Stimulated activated CD8-positive, alpha-beta memory T cell treated with anti-CD3 and anti-CD28 coated beads, Interleukin-2, amount 100 ng/mL, for 48 hours (primary cell): ENCODE data around the gene THSD7B.

Source experiments
- DNase-seq, 2 donors: peaks; one replicate each; pipeline ENCODE4 v3.0.0-alpha.2; 2020; ENCODE audit warnings: low read depth in 2 of 2

Gene THSD7B

GRCh38 chr2:137192366-137193310 lies 427.3 kb downstream of the THSD7B start:
- DNase-seq: no peak

- DNase-seq: no peak
Measured at GRCh38 chr2:137193401-137193800, 428.1 kb downstream of the THSD7B start.

DNA sequence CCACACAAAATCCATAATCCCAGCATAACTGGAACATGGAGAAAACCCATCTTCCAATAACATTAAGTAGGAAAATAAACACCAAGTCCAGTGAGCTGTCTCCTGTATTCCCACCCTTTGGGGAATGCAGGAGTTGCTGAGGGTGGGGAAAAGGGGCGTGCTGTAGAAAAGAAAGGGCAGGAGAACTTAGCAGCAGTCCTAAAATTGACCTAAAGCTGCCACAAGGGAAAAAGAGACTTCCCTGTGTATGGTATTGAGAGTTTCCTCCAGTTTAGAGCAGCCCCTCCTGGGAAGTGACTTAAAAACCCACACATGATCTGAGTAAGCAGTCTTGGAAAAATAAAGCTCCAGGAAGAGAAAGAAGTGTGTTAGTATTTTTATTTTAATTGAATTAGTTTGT lies 428.8 kb downstream of the THSD7B start:
- no peak for DNase-seq

DNA sequence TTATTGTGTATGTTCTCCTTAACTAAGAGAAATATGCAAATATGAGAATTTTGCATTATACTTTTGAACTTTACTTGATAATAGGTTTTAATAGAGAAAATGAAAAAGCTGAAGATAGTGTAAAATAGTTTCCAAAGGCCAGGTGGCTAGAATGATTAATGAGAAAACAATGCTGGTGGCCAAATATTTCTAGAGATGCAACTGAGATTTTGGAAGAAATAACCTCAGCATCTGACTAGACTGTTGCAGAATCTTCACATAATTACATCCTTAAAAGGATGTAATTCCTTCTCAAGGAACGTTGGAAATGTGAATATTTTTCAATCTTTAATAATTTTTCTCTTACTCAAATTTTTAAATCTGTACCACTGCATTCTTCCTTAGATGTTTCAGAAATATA lies 434.4 kb downstream of the THSD7B start:
- no peak for DNase-seq

GRCh38 chr2:137202318-137202717 lies 437.0 kb downstream of the THSD7B start:
- no peak for DNase-seq

GRCh38 chr2:137205324-137205723 lies 440.0 kb downstream of the THSD7B start:
- DNase-seq: no peak

DNA sequence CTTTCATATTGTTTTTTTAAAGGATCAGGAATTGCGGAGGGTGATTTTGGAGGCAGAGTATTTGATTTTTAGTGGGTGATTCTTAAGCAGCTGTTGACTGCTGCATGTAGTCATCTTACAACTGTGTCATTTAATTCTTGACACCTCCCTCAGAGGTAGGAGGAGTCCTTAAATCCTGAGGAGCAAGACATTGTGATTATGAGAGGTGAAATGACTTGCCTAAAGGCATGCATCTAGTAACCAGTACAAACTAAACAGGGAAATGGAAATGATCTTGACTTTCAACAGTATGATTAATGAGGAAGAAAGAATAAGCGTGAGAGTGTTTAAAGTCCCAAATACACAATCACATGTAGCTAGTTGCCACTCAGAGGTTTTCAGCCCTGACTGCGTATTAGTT lies 440.7 kb downstream of the THSD7B start:
- DNase-seq: no peak

DNA sequence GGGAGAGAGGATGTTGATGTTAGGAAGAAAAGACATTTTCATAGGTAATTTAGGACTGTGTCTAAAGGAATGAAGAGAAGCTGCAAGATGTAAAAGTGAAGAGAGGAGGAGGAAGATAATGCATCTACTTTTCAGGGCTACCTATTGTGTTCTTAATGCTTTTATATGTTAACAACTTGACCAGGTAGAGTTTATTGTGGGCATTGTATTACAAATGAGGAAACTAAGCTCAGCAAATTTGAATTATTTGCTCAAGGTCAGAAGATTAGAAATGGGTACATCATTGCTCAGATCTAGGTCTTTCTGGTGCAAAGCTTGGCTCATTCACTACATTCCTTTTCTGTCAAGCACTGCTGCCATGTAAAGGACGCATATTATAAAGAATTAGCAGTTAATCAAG lies 441.7 kb downstream of the THSD7B start:
- no peak for DNase-seq

DNA sequence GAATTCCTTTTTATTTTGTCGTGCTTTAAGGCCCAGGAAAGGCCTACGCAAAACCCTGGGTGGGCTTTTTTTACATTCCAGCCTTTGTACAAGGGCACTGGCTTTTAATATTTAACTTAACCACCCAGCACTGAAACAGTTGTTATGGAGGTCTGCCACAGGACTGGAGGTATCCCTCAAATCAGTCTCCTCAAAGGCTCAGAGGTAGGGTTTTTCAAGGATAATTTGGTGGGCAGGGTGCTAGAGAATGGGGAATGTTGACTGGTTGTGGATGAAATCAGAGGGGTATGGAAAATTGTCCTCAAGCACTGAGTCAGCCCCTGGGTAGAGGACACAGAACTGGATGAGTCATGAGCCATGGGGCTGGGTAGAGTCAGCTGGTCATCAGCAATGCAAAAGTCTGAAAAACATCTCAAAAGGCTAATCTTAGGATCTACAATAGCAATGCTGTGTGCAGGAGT lies 443.1 kb downstream of the THSD7B start:
- no peak for DNase-seq

DNA sequence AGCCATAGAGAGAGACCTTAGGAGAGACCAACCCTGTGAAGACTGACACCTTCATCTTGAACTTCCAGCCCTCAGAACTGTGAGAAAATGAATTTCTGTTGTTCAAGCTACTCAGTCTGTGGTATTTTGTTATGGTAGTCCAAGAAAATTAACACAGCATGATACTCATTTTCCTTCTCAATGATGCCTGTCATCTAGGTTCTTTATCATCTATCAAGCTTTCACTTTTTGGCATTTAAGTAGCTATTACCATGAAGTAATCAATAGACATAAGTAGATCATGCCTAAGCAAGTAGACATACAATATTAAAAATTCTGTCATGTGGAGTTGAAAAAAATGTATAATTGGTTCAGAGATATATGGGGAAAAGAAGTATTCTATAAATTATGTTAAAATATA lies 444.7 kb downstream of the THSD7B start:
- no peak for DNase-seq

- no peak for DNase-seq
Measured at GRCh38 chr2:137211761-137212160, 446.4 kb downstream of the THSD7B start.

DNA sequence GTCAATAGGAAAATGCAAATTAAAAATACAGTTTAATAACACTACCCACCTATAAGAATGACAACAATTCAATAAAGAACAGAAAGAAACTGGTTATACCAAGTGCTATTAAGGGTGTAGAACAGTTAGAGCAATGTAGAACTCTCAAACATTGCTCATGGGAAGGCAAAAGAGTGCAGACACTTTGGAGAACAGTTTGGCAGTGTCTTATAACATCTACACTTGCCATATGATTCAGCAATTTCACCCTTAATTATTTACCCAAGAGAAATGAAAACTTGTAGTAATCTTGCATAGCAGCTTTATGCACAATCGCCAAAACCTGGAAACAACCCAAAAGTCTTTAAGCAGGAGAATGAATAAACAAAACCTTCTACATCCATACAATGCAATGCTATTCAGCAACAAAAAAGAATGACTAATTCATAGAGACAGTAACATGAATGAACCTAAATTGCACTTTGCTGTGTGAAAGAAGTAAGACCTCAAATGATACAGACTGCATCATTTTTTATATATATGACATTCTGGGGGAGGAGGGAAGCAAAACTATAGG lies 455.2 kb downstream of the THSD7B start:
- no peak for DNase-seq

GRCh38 chr2:137221797-137222492 lies 456.6 kb downstream of the THSD7B start:
- DNase-seq: no peak

GRCh38 chr2:137223722-137224121 lies 458.4 kb downstream of the THSD7B start:
- no peak for DNase-seq

- no peak for DNase-seq
Measured at GRCh38 chr2:137228566-137228965, 463.2 kb downstream of the THSD7B start.

GRCh38 chr2:137229834-137230233 lies 464.5 kb downstream of the THSD7B start:
- no peak for DNase-seq

DNA sequence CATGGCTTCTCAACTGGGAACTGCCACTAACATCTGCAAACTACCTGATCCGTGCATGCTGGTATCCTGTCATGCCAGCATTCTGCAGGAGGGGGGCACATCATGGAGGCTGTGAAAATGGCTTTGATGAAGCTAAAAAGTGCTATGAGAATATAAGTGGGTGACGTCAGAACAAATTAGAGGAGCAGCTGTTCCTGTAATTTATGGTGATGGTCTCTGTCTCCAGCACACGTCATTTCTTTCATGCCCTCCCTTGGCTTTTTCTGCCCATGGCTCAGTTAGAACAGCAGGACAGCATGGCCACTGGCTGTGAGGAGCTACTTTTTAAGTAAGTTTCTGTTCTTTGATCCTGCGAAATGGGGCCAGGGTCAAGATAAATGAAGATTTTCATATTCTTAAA lies 466.3 kb downstream of the THSD7B start:
- no peak for DNase-seq

- no peak for DNase-seq
Measured at GRCh38 chr2:137232076-137232475, 466.7 kb downstream of the THSD7B start.

GRCh38 chr2:137233091-137233490 lies 467.7 kb downstream of the THSD7B start:
- DNase-seq: no peak

DNA sequence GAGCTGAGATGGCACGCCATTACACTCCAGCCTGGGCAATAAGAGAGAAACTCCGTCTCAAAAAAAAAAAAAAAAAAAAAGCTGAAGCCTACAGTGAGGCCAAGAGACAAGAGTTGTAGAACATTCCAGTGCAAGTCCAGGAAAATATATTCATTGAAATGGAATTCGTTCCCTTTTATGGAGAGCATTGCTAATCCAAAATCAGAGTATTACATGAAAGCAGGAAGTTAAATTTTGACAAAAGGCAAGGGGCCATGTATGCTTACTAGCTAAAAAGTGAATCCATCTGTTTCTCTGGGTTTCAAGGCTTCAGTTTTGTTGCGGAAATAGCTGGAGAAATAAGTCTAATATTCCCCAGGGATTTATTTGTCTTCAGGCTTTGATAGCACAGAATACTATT lies 471.7 kb downstream of the THSD7B start:
- DNase-seq: no peak

DNA sequence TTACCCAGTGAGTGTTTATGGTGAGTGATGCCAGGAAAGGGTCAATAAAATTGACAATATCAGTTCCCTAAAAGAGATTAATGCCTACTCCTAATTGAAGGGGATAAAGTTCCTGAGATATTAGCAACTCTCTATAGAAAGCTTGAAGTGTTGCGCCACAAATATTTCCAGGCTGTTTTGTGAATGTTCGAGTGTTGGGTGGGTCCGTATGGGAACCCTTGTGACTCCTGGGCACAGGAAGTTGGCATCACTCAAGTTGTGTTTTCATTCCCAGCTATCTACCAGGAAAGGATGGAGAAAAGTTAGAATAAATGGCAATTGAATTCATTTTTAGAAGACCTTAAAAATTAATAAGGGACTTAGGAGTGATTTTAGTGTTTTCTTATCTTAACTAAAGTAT lies 472.7 kb downstream of the THSD7B start:
- DNase-seq: no peak

- no peak for DNase-seq
Measured at GRCh38 chr2:137249463-137250130, 484.3 kb downstream of the THSD7B start.
